Measurements from ENCODE around the gene SLC20A1. TPM values are rescaled to one million over a fixed set of nuclear protein-coding genes. Genes with fewer than 3 reads are reported as not detected.

SLC20A1 gene
- total RNA-seq, 1 donor: 96.3 TPM

- no peak overlapping the region for H3K4me3 ChIP-seq (ENCODE audit: low read depth, low read length)
- TF ChIP-seq CTCF (IDR thresholded peaks at IDR 0.05; ENCODE audit: insufficient read depth, low read depth, low read length): no peak
- no peak for DNase-seq (ENCODE audit: low read depth)
Observed at GRCh38 chr2:112682101-112682500, 36.4 kb downstream of the SLC20A1 start.

- no peak for TF ChIP-seq CTCF (IDR thresholded peaks at IDR 0.05; ENCODE audit: insufficient read depth, low read depth, low read length)
- no peak for DNase-seq (ENCODE audit: low read depth)
- H3K4me3 ChIP-seq (ENCODE audit: low read depth, low read length): no peak overlapping the region
Observed at GRCh38 chr2:112683550-112684414, 38.0 kb downstream of the SLC20A1 start.

GRCh38 chr2:112684415-112684775 lies 38.7 kb downstream of the SLC20A1 start:
- no peak for TF ChIP-seq CTCF (IDR thresholded peaks at IDR 0.05; ENCODE audit: insufficient read depth, low read depth, low read length)
- no peak overlapping the region for H3K4me3 ChIP-seq (ENCODE audit: low read depth, low read length)
- no peak for DNase-seq (ENCODE audit: low read depth)

GRCh38 chr2:112685271-112685884 lies 39.6 kb downstream of the SLC20A1 start:
- H3K4me3 ChIP-seq (ENCODE audit: low read depth, low read length): no peak overlapping the region
- TF ChIP-seq CTCF (IDR thresholded peaks at IDR 0.05; ENCODE audit: insufficient read depth, low read depth, low read length): peak; percentile 28
- no peak for DNase-seq (ENCODE audit: low read depth)

- no peak for DNase-seq (ENCODE audit: low read depth)
- TF ChIP-seq CTCF (IDR thresholded peaks at IDR 0.05; ENCODE audit: insufficient read depth, low read depth, low read length): no peak
- H3K4me3 ChIP-seq (ENCODE audit: low read depth, low read length): no peak overlapping the region
Observed at GRCh38 chr2:112686348-112687217, 40.8 kb downstream of the SLC20A1 start.

GRCh38 chr2:112687522-112687921 lies 41.8 kb downstream of the SLC20A1 start:
- no peak for TF ChIP-seq CTCF (IDR thresholded peaks at IDR 0.05; ENCODE audit: insufficient read depth, low read depth, low read length)
- DNase-seq (ENCODE audit: low read depth): no peak
- H3K4me3 ChIP-seq (ENCODE audit: low read depth, low read length): no peak overlapping the region
